WI38 (cell line): ENCODE measurements around the gene RGS19.
"Not testable (repeated sequence)": the region's sequence is repeated elsewhere in the genome, so short reads cannot be mapped to it uniquely, and the experiment has no call there.

Experiments used
- H3K4me3 ChIP-seq: 2 replicates; pipeline ENCODE4 v1.5.1; 2011; ENCODE audit warnings: low read depth, mild to moderate bottlenecking, control low read depth, low read length
- TF ChIP-seq, protein P1 (sequence below): IDR thresholded peaks from 2 replicates; pipeline ENCODE4 v1.5.1; 2012; ENCODE audit warnings: low read depth, mild to moderate bottlenecking, control low read depth, low read length

Gene RGS19, protein sequence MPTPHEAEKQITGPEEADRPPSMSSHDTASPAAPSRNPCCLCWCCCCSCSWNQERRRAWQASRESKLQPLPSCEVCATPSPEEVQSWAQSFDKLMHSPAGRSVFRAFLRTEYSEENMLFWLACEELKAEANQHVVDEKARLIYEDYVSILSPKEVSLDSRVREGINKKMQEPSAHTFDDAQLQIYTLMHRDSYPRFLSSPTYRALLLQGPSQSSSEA

DNA sequence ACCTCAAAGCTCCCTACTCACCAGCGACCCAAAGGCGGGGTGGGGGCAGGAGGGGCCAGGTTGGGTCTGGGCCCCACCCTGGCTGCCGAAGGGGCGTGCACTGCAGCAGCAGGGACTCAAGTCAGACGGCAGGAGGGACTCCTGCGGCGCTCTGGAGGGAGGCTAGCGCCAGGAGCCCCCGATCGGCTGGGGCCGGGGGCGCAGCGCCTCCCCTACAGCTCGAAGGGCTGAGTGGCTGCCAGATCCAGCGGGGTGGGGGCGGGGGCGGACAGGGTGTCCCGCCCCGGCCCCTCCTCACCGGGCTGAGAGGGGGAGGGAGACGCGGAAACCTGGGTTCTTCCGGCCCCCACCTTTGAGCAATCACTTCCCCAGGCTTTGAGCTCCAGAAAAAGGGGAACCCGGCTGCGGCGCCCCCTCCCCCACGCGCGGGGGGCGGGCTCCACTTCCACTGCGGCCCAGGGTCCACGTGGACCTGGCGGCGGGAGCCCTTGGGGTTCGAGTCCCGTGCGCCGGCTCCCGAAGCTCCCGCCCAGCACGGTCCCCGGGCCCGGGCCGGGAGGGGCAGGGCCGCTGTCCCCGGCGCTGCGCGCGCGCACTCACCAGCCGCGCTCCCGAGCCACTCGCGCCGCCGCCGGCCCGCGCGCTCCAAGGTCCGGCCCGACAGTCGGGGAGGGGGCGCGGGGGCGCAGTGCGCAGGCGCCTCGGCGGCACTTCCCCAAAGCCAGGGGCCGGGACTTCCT is at the start of gene RGS19:
RGS19 (minus strand) TSS at position 246 of the 740 bp plus-strand sequence. CDS start 2,632 bp downstream, outside the sequence.
- peak within 1 kb of the TSS; percentile 78 for H3K4me3 ChIP-seq
- TF ChIP-seq, protein P1, sequence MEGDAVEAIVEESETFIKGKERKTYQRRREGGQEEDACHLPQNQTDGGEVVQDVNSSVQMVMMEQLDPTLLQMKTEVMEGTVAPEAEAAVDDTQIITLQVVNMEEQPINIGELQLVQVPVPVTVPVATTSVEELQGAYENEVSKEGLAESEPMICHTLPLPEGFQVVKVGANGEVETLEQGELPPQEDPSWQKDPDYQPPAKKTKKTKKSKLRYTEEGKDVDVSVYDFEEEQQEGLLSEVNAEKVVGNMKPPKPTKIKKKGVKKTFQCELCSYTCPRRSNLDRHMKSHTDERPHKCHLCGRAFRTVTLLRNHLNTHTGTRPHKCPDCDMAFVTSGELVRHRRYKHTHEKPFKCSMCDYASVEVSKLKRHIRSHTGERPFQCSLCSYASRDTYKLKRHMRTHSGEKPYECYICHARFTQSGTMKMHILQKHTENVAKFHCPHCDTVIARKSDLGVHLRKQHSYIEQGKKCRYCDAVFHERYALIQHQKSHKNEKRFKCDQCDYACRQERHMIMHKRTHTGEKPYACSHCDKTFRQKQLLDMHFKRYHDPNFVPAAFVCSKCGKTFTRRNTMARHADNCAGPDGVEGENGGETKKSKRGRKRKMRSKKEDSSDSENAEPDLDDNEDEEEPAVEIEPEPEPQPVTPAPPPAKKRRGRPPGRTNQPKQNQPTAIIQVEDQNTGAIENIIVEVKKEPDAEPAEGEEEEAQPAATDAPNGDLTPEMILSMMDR: no peak

DNA sequence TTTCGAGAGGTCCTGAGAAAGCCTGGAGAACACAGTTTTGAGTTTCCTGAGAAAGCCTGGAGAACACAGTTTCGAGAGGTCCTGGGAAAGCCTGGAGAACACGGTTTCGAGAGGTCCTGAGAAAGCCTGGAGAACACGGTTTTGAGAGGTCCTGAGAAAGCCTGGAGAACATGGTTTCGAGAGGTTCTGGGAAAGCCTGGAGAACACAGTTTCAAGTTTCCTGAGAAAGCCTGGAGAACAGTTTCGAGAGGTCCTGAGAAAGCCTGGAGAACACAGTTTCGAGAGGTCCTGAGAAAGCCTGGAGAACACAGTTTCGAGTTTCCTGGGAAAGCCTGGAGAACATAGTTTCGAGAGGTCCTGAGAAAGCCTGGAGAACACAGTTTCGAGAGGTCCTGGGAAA is 44.2 kb upstream of the RGS19 start:
- H3K4me3 ChIP-seq: not testable (repeated sequence)

DNA sequence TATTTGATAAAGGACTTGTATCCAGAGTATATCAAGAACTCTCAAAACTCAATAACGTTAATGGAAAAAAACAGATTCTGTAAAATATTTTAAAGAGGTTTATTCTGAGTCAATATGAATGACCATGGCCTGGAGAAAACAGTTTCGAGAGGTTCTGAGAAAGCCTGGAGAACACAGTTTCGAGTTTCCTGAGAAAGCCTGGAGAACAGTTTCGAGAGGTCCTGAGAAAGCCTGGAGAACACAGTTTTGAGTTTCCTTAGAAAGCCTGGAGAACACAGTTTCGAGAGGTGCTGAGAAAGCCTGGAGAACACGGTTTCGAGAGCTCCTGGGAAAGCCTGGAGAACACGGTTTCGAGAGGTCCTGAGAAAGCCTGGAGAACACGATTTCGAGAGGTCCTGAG is 43.6 kb upstream of the RGS19 start:
- H3K4me3 ChIP-seq: not testable (repeated sequence)

DNA sequence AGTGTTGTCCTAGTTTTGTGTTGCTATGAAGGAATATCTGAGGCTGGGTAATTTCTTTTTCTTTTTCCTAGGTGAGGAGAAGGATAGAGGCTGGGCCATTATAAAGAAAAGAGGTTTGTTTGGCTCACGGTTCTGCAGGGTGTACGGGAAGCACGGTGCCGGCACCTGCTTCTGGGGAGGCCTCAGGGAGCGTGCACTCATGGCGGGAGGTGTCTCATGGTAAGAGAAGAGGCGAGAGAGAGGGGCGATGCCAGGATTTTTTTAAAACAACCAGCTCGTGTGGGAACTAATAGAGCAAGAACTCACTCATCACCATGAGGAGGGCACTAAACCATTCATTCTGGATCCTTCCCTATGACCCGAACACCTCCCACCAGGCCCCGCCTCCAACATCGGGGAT is 42.3 kb upstream of the RGS19 start:
- TF ChIP-seq, protein P1: no peak
- H3K4me3 ChIP-seq: no peak overlapping the region

DNA sequence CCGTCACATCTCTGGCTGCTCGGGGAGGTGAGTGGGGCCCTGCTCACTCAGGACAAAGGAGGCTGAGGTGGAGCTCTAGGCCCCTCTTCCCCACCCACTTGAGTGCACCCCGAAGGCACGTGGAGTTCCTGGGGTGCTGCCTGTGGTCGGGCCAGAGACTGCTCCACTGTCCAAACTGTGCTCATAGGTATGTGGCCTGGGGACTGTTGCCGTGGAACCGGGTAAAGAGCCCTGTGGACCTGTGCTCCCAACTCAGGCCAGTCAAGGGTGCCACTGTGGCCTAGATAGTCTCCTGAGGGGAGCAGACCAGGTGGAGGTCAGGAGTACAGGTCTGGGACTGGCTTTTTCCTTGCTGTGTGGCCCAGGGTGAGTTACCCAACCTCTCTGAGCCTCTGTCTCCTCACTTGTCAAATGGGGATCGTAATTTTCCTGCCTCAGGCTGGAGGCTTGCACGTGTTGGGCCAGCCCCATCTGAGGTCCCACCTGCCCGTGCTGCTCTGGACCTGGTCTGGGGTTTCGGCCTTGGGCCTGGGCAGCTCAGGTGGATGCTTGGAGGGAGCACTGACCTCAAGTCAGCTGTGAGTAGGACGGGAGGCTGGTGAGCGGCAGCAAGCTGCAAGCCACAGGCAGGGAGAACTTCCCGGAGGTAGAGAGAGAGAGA is 40.5 kb upstream of the RGS19 start:
- H3K4me3 ChIP-seq: no peak overlapping the region
- TF ChIP-seq, protein P1: no peak

DNA sequence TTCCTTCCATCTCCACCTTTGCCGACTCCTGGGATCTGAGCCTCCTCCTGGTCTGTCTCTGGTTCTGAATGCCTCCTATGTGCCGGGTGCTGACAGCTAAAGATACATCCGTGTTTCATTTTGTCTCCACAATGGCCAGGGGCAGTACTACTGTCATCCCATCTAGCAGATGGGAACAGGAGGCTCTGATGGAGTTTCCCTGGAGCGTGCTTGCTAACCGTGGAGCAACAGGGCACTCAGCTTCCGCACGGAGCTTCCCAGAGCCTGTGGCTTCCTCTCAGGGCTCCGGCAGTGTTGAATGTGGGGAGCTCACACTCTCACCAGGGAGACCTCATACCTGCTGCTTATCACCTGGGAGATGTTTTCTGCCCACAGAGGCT is 40.0 kb upstream of the RGS19 start:
- no peak overlapping the region for H3K4me3 ChIP-seq
- TF ChIP-seq, protein P1: no peak

DNA sequence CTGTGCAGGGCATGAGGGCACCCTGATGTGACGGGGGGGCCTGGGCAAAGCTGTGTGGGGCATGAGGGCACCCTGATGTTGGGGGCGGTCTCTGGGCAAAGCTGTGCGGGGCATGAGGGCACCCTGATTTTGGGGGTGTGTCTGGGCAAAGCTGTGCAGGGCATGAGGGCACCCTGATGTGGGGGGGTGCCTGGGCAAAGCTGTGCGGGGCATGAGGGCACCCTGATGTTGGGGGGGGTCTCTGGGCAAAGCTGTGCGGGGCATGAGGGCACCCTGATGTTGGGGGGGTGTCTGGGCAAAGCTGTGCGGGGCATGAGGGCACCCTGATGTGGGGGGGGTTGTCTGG is 38.1 kb upstream of the RGS19 start:
- H3K4me3 ChIP-seq: not testable (repeated sequence)

DNA sequence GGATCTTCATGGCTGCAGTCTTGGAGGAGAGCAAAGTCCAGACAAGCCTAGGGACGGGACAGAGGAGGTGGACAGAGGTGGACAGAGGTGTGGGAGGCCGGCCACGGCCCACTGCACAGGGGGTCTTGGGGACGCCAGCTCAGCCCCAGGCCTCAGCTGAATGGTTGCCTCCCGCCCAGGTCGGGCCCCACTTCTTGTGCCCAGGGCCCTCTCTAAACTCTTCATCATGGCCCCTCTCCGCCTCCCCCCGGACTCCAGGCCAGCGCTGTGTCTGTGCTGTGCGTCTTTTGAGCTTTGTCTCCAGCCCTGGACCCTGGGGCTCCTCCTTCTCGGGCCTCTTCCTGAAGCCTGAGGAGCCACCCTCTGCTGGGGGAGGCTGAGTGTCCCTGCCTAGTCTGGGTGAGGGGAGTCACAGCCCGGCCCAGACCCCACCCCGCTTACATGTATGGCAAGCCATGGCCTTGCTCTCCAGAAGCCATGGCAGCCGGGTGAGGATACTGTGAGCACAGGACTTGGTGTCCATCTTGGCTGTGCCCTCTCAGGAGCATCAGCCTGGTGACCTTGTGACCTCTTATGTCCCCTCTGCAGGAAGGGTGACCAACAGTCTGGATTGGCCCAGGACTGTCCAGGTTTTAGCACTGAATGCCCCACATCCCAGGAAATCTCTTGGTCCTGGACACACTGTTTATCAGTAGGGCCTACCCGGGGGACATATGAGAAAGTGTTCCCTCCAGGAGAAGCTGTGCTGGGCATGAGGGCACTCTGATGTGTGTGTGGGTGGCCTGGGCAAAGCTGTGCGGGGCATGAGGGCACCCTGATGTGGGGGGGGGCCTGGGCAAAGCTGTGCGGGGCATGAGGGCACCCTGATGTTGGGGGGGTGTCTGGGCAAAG is 37.5 kb upstream of the RGS19 start:
- no peak overlapping the region for H3K4me3 ChIP-seq
- TF ChIP-seq, protein P1: no peak
